Muscle of leg (tissue), 11 donors: ENCODE results near the gene DCLK3. TPM values are rescaled to one million over a fixed set of nuclear protein-coding genes. Genes with fewer than 3 reads are reported as not detected.

ENCODE experiments used
- DNase-seq: peaks from one replicate; pipeline ENCODE4 v3.0.0; 2013
- H3K27ac ChIP-seq: one replicate; pipeline ENCODE4 v1.5.1; 2013; ENCODE audit warnings: mild to moderate bottlenecking, low read length, control low read depth
- H3K27me3 ChIP-seq: one replicate; pipeline ENCODE4 v1.6.1; 2013; ENCODE audit warnings: low read length; ENCODE audit not compliant: control insufficient read depth, insufficient read depth
- H3K36me3 ChIP-seq: one replicate; pipeline ENCODE4 v1.6.1; 2013; ENCODE audit warnings: low read length; ENCODE audit not compliant: control insufficient read depth, insufficient read depth
- H3K4me1 ChIP-seq: one replicate; pipeline ENCODE4 v1.6.1; 2013; ENCODE audit warnings: low read length; ENCODE audit not compliant: control insufficient read depth, insufficient read depth
- H3K4me3 ChIP-seq: one replicate; pipeline ENCODE4 v1.5.1; 2013; ENCODE audit warnings: low read length, control low read depth
- H3K9me3 ChIP-seq: replicated peaks from 2 replicates; pipeline ENCODE4 v1.6.1; 2013; ENCODE audit warnings: low read depth, low read length; ENCODE audit not compliant: control insufficient read depth
- WGBS: methylation state at CpG from one replicate; pipeline ENCODE4 v1.1.5; 2013; ENCODE audit warnings: missing lambda C conversion rate; ENCODE audit not compliant: insufficient coverage; 5-methylcytosine and 5-hydroxymethylcytosine counted together
- polyA plus RNA-seq, 8 donors: library from polyadenylated mRNA; unstranded; fragments of 120-200 nt; gene quantifications; one replicate each; pipeline versions ENCODE4 v1.2.1 to v1.2.3, GENCODE V29; 2013; ENCODE audit warnings: inconsistent platforms in 1 of 8, low replicate concordance in 1 of 8; ENCODE audit not compliant: insufficient read length in 8 of 8, insufficient read depth in 1 of 8
- total RNA-seq: library from RNA; stranded (reverse); fragments of 120-200 nt; gene quantifications from one replicate; pipeline ENCODE4 v1.2.4, GENCODE V29; 2013

The DCLK3 gene
- total and polyA plus RNA-seq, 9 donors = 1.4 to 2.8 (median 2.5) TPM

DNA sequence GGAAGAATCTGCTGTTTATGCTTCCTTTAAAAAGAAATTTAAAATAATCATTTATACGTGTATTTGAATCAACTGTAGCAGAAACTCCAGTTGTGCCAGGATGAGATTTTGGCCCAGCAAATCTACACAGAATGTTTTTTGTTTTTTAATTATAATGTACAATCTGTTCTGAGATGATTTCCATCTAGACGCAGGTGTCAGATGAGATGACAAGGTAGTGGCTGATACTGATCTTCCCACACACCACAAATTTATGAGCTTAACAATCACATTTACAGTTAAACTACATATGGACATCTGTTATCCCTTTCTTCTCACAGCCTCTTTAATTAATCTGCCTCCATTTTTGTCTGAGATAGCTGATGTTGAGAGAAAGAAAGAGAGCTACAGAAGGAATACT, 23.6 kb downstream of the DCLK3 start:
- H3K4me1 ChIP-seq = no peaks in the 10 kb centered on the region
- no peak for DNase-seq
- H3K27me3 ChIP-seq = no peaks in the 10 kb centered on the region
- no peak overlapping the region for H3K4me3 ChIP-seq
- no peaks in the 10 kb centered on the region for H3K9me3 ChIP-seq
- no peaks in the 10 kb centered on the region for H3K36me3 ChIP-seq
- no CpG with 5 or more reads among the region's 2 CpGs for WGBS
- H3K27ac ChIP-seq = no peak overlapping the region

DNA sequence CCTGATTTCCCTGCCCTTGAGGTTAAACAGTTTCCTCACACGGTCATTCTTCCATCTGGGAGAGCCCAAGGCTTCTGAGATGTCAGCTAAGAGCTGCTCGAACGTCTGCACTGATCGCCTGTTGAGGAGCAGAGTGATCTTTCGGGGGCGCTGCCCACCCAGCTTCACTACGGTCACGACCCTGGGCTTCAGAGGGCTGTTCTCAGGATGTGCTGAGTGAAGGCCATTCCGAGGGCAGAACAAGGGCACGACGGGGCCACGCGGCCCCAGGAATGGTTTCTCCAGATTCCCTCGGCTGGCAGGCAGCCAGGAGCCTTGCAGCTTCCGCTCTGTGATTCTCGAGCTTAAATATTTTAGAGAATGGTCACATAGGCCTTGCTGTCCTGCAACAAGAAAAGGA, 25.7 kb downstream of the DCLK3 start:
- no peaks in the 10 kb centered on the region for H3K9me3 ChIP-seq
- no peaks in the 10 kb centered on the region for H3K36me3 ChIP-seq
- H3K27ac ChIP-seq = no peak overlapping the region
- peak; percentile 52 for DNase-seq
- WGBS = 57% methylated on average over 12 of the region's 16 CpGs
- no peak overlapping the region for H3K4me3 ChIP-seq
- H3K4me1 ChIP-seq = no peaks in the 10 kb centered on the region
- H3K27me3 ChIP-seq = no peaks in the 10 kb centered on the region

DNA sequence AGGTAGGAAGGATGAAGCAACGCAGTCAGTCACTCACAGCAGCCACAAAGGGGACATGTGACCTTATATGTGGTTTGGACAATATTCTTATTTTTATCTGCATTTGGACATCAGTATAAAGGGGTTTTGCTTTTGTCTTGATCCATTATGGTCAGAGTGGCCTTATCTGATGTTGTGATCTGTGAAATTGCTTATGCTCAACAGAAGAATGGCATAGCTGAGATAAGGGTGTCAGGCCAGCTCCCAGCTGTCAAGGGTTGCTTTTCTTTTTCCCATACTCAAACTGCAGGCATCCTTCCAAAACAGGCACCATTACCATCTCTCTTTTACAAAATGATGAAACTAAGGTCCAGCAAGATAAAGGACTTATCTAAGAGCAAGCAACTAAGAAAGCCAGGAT, 28.1 kb downstream of the DCLK3 start:
- no peaks in the 10 kb centered on the region for H3K27me3 ChIP-seq
- no peak overlapping the region for H3K27ac ChIP-seq
- no peak overlapping the region for H3K4me3 ChIP-seq
- DNase-seq = no peak
- H3K9me3 ChIP-seq = no peaks in the 10 kb centered on the region
- peaks cover 3% of the 10 kb centered on the region for H3K4me1 ChIP-seq
- WGBS = no CpG with 5 or more reads among the region's 1 CpG
- H3K36me3 ChIP-seq = no peaks in the 10 kb centered on the region

DNA sequence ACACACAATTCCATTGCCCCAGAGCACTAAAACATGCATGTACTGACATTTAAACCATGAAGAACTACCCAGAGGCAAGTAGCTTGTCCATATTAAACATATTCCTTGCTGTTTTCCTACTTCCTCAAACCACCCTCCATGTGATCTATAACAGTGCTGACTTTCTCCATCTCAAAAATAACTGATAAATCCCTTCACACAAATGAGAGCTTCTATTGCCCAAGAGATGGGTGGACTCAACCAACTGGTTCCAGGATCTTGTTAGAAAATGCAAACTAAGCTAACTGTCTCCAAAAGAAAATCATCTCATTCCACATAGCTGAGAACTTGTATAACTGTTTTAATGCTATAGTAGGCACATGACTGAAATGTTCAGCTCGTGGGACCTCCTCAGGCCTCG, 29.6 kb downstream of the DCLK3 start:
- H3K27me3 ChIP-seq = no peaks in the 10 kb centered on the region
- H3K27ac ChIP-seq = no peak overlapping the region
- no peaks in the 10 kb centered on the region for H3K36me3 ChIP-seq
- WGBS = 84% methylated on average over 2 of the region's 2 CpGs
- peak; percentile 48 for DNase-seq
- H3K9me3 ChIP-seq = no peaks in the 10 kb centered on the region
- no peak overlapping the region for H3K4me3 ChIP-seq
- peaks cover 3% of the 10 kb centered on the region for H3K4me1 ChIP-seq

DNA sequence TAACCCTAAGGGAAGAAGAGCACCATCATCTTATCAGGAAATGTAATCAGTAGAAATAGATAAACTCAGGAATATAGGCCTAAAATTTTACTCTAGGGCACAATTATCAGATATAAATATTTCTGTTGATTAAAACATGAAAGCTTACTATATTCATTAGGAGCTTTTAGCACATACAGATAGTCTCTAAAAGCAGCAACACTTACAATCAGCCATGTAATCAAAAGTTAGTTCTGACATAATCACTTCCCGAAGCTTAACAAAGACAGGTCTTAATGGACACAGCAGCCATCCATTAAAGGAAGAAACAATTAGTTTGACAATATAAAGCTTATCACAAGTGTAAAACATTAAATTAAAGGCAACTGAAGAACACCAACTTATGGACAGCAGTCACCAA, 30.6 kb downstream of the DCLK3 start:
- peaks cover 3% of the 10 kb centered on the region for H3K4me1 ChIP-seq
- no peaks in the 10 kb centered on the region for H3K9me3 ChIP-seq
- no peaks in the 10 kb centered on the region for H3K27me3 ChIP-seq
- H3K36me3 ChIP-seq = no peaks in the 10 kb centered on the region
- H3K4me3 ChIP-seq = no peak overlapping the region
- DNase-seq = no peak
- H3K27ac ChIP-seq = peak overlapping the region; percentile 4
- WGBS = no CpG with 5 or more reads among the region's 1 CpG

DNA sequence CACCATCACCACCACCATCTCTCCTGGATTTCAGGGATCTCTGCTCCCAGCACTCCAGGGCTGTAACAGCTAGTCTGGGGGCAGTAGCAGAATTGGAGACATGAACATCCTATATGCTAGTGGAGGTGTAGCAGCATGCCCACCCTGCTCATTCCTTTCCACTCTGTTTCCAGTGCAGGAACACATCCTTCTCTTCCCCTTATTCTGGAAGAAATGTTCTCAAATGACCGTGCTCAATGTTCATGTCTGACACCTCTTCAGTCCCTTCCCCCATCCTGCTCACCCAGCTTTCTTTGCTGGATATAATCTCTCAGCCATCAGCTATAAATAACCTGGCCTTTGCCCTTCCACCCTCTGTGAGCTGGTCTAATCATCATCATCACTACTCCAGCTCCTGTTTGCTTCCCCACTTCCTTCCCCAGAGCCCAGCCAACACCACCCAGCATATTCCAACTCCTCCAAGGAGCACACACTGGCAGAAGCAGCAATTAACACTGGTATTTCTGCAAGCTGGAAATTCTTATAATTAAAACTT, 31.1 kb downstream of the DCLK3 start:
- H3K9me3 ChIP-seq = no peaks in the 10 kb centered on the region
- H3K27me3 ChIP-seq = no peaks in the 10 kb centered on the region
- no peak overlapping the region for H3K4me3 ChIP-seq
- peaks cover 3% of the 10 kb centered on the region for H3K4me1 ChIP-seq
- peak; percentile 15 for DNase-seq
- WGBS = 48% methylated on average over 1 of the region's 1 CpG
- no peaks in the 10 kb centered on the region for H3K36me3 ChIP-seq
- H3K27ac ChIP-seq = peak overlapping the region; percentile 30

DNA sequence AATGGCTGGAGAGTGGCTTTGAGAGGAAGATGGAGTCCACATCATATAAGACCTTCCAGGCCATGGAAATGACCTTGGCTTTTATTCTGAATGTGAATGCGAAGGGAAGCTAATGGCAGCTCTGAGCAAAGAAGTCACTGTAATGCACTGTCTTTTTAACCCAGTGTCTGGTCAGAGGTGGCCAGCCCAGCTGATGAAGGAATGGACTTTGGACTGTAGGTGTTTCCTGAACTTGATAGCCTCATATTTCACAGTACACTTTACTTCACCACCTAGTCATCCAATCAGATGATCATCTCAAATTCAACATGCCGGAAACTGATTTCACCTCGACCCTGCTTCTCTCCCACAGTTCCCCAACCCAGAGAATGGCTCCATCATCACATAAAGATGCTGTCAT, 33.4 kb downstream of the DCLK3 start:
- no peaks in the 10 kb centered on the region for H3K36me3 ChIP-seq
- H3K4me1 ChIP-seq = peaks cover 3% of the 10 kb centered on the region
- no peaks in the 10 kb centered on the region for H3K9me3 ChIP-seq
- no peaks in the 10 kb centered on the region for H3K27me3 ChIP-seq
- WGBS = 85% methylated on average over 2 of the region's 3 CpGs
- no peak overlapping the region for H3K27ac ChIP-seq
- no peak for DNase-seq
- no peak overlapping the region for H3K4me3 ChIP-seq

DNA sequence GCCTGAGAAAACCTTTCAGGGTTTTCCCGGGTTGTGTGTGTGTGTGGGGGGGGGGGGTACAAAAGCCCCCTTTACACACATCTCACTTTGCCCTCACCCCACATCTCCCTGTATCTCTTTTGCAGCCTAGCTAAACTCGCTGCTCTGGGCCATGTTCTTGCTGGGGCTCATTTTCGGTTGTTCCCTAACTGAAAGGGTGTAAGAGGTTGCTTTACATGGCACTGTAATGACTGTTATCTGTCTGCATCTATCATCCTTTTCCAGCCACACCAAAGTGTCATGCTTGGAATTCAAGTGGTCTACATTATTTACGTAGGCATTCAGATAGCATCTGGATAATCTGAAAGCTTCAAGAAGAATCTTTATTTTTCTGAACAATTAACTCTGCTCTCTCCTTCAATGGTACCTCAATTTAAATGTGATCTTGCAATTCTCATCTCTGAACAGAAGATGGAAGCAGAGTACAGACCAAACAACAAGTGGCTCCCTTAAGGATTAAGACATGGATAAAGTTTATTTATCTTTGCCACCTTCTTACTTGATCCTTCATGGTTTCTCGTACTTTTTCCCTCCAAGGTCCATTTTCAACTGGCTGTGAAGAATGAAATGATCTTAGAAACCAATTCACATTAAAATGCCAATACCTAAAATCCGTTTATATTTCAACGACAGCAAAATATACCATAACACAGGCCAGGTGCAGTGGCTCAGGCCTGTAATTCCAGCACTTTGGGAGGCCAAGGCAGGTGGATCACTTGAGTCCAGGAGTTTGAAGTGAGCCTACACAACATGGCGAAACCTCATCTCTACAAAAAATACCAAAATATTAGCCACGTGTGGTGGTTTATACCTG, 34.9 kb downstream of the DCLK3 start:
- Histone ChIP-seq H3K27me3 (no peaks in the 10 kb centered on the region), H3K36me3 (no peaks in the 10 kb centered on the region), H3K9me3 (no peaks in the 10 kb centered on the region), H3K4me3 (no peak overlapping the region), H3K27ac (no peak overlapping the region), H3K4me1 (peaks cover 3% of the 10 kb centered on the region)
- WGBS = 60% methylated on average over 2 of the region's 9 CpGs
- peak; percentile 69 for DNase-seq

DNA sequence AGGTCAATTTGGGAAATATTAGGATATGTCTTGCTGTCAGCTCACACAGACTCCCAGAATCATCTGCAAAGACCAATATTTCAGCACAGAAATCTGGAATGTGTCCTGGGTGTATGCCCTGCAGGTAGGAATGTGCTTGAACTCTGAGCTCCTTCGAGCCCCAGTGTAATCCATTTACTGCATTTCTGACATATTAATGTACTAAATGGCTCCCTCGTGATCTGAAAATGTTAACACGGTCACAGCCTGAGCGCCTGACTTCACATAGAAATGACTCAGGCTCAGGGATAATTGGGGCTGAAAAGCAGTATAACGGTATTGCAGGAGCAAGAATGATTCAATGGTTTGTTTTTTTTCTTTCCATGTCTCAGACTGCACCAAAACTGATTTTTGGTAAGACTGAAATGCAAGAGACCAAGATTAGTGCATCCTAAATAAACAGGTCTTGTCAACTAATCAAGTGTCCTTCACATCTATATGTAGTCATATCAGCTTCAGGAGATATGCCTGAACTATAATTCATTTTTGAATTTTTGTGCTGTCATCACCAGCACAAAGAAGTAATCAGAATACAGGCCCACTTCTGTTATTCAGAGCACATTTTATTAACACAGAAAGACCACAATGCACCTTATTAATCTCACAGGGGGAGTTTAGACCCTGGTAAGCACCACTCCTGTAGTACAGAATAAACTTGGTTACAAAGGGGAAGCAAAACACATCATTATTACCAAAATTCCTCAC, 49.8 kb downstream of the DCLK3 start:
- WGBS = 85% methylated on average over 3 of the region's 5 CpGs
- no peaks in the 10 kb centered on the region for H3K4me1 ChIP-seq
- H3K4me3 ChIP-seq = no peak overlapping the region
- H3K36me3 ChIP-seq = no peaks in the 10 kb centered on the region
- H3K27me3 ChIP-seq = no peaks in the 10 kb centered on the region
- DNase-seq = no peak
- no peaks in the 10 kb centered on the region for H3K9me3 ChIP-seq
- no peak overlapping the region for H3K27ac ChIP-seq

DNA sequence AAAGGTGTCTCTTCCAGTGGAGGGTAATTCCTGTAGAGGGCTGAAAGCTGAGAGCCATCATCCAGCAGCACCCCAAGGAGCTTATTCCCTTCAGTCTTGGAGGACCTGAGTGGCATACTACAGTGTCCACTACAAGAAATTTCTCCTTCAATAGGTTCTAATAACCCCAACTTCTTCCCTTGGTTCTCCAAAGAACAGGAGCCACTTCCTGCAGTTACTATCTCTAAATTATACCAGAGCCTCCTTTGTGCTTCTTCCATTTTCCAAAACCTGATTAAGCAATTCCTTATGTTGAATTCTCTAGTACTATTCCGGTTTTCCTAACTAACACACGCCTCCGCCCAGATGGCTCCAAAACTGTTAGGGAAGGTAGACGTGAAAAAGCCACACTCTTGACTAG, 50.4 kb downstream of the DCLK3 start:
- WGBS = no CpG with 5 or more reads among the region's 4 CpGs
- H3K4me3 ChIP-seq = no peak overlapping the region

More for the DNA sequence above, 50.4 kb downstream of the DCLK3 start:
- no peaks in the 10 kb centered on the region for H3K9me3 ChIP-seq
- DNase-seq = no peak
- H3K36me3 ChIP-seq = no peaks in the 10 kb centered on the region
- no peak overlapping the region for H3K27ac ChIP-seq
- H3K27me3 ChIP-seq = no peaks in the 10 kb centered on the region
- no peaks in the 10 kb centered on the region for H3K4me1 ChIP-seq
